Epithelial cell of esophagus (primary cell): Measurements from ENCODE around the gene PRKCZ.

Experiments
- DNase-seq: peaks from one replicate; pipeline ENCODE4 v3.0.0; 2010; ENCODE audit warnings: low read depth
- H3K4me3 ChIP-seq: 2 replicates; pipeline ENCODE4 v1.5.1; 2011; ENCODE audit warnings: mild to moderate bottlenecking, low read length, control low read depth
- TF ChIP-seq, protein P1 (sequence below): IDR thresholded peaks from 2 replicates; pipeline ENCODE4 v1.5.1; 2011; ENCODE audit warnings: low read depth, mild to moderate bottlenecking, low read length, control low read depth, inconsistent platforms; ENCODE audit not compliant: insufficient read depth; ENCODE audit errors: missing control alignments

PRKCZ gene

DNA sequence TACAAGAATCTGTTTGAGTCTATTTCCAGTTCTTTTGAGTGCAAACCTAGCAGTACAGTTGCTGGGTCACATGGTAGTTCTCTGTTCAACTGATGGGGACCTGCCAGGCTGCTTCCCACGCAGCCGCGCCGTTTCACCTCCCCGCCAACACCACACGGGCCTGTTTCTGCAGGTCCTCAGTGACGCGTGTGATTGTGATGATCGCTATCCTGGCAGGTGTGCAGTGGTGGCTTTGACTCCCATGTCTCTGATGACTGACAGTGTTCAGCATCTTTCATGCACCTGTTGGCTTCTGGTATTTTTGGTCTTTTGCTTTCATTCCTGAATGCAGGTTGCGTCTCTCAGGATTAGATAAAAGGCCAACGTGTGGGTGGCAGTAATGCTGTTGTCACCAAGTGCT lies 102.7 kb downstream of the PRKCZ start:
- TF ChIP-seq, protein P1, sequence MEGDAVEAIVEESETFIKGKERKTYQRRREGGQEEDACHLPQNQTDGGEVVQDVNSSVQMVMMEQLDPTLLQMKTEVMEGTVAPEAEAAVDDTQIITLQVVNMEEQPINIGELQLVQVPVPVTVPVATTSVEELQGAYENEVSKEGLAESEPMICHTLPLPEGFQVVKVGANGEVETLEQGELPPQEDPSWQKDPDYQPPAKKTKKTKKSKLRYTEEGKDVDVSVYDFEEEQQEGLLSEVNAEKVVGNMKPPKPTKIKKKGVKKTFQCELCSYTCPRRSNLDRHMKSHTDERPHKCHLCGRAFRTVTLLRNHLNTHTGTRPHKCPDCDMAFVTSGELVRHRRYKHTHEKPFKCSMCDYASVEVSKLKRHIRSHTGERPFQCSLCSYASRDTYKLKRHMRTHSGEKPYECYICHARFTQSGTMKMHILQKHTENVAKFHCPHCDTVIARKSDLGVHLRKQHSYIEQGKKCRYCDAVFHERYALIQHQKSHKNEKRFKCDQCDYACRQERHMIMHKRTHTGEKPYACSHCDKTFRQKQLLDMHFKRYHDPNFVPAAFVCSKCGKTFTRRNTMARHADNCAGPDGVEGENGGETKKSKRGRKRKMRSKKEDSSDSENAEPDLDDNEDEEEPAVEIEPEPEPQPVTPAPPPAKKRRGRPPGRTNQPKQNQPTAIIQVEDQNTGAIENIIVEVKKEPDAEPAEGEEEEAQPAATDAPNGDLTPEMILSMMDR = no peak
- H3K4me3 ChIP-seq = no peak overlapping the region
- peak; percentile 33 for DNase-seq

- no peak for DNase-seq
- TF ChIP-seq, protein P1 = no peak
- H3K4me3 ChIP-seq = no peak overlapping the region
Measured at GRCh38 chr1:2154022-2154421, 103.8 kb downstream of the PRKCZ start.

DNA sequence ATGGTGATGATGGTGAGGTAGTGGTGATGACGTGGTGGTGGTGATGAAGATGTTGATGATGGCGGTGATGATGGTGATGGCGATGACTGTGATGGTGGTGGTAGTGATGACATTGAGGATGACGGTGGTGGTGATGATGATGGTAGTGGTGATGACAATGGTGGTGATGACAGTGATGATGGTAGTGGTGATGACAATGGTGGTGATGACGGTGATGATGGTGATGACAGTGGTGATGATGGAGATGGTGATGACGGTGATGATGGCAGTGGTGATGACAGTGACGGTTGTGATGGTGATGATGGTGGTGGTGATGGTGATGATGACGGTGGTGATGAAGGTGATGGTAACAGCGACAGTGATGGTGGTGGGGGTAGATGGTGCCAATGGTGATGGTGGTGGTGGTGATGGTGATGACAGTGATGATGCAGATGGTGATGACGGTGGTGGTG lies 105.0 kb downstream of the PRKCZ start:
- DNase-seq = no peak
- TF ChIP-seq, protein P1 = no peak

GRCh38 chr1:2155788-2156187 lies 105.6 kb downstream of the PRKCZ start:
- TF ChIP-seq, protein P1 = no peak
- no peak overlapping the region for H3K4me3 ChIP-seq
- DNase-seq = no peak

More for the DNA sequence above, 105.0 kb downstream of the PRKCZ start:
- H3K4me3 ChIP-seq = no peak overlapping the region

DNA sequence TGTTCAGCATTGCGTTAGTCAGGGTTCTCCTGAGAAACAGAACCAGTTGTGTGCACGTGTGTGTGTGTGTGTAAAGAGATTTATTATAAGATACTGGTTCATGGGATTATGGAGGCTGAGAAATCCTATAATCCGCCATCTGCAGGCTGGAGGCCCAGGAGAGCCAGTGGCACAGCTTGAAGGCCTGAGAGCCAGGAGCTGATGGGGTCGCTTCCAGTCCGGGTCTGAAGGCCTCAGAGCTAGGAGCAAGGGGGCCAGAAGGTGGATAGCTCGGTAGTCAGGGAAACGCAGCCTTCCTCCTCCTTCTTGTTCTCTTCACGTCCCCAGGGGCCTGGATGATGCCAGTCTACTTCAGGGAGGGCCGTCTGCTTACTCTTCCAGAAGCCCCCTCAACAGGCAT lies 106.7 kb downstream of the PRKCZ start:
- DNase-seq = no peak
- H3K4me3 ChIP-seq = no peak overlapping the region

DNA sequence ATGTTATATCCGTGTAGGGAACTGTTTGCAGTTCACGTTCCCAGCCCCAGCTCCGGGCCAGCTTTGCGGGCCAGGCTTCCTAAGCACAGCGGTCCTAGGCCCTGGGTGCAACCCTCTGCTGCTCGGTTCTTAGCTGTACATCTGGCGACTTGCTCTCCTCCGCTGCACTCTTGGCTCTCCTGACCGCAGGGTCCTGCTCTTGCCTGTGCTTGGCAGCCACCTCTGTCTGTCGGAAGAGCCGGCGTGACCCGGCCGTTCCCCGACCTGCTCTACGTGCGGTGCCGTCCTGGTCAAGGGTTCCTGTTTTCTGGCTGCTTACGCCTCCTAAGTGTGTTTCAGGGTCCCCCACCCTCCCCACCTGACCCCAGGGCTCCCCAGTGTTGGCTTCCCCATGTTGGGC lies 107.6 kb downstream of the PRKCZ start:
- DNase-seq = no peak
- TF ChIP-seq, protein P1 = no peak
- H3K4me3 ChIP-seq = no peak overlapping the region

More for the DNA sequence above, 106.7 kb downstream of the PRKCZ start:
- TF ChIP-seq, protein P1 = no peak

- H3K4me3 ChIP-seq = no peak overlapping the region
- TF ChIP-seq, protein P1 = no peak
- no peak for DNase-seq
Measured at GRCh38 chr1:2158272-2158671, 108.1 kb downstream of the PRKCZ start.
